Gastroesophageal sphincter (tissue), 4 donors: ENCODE data around the gene SRP14. TPM values are rescaled to one million over a fixed set of nuclear protein-coding genes. Genes with fewer than 3 reads are reported as not detected.

Experiments
- ATAC-seq: fragments of 150-250 bp; one replicate; pipeline ENCODE4 v1.9.1; 2016; ENCODE audit warnings: mild to moderate bottlenecking, moderate library complexity
- H3K27ac ChIP-seq, 4 donors: fragments of 200-600 bp; sonication (generic) in 3 of 4; 1 replicate in 3 of 4; 2 replicates in 1 of 4; pipeline ENCODE4 v1.5.1; 2016 to 2019
- H3K27me3 ChIP-seq: fragments of 200-600 bp; sonication (generic); one replicate; pipeline ENCODE4 v1.5.1; 2019
- H3K36me3 ChIP-seq, 2 donors: fragments of 200-600 bp; sonication (generic); one replicate each; pipeline ENCODE4 v1.5.1; 2019; ENCODE audit warnings: control low read depth in 1 of 2
- H3K4me1 ChIP-seq, 3 donors: fragments of 200-600 bp; sonication (generic); 1 replicate in 2 of 3; 2 replicates in 1 of 3; pipeline ENCODE4 v1.5.1; 2016 to 2019; ENCODE audit warnings: control low read depth in 2 of 3
- H3K4me3 ChIP-seq, 2 donors: fragments of 200-600 bp; sonication (generic); one replicate each; pipeline ENCODE4 v1.5.1; 2019; ENCODE audit warnings: mild to moderate bottlenecking in 1 of 2, moderate library complexity in 1 of 2
- H3K9me3 ChIP-seq, 3 donors: fragments of 200-600 bp; sonication (generic); one replicate each; pipeline ENCODE4 v1.5.1; 2017 to 2019; ENCODE audit warnings: control low read depth in 2 of 3
- EP300 ChIP-seq: sonication (generic); formaldehyde crosslinking; IDR thresholded peaks from one replicate; pipeline ENCODE4 v1.6.1; 2017; ENCODE audit warnings: antibody characterized with exemption, mild to moderate bottlenecking
- POLR2A ChIP-seq, 2 donors: fragments of 450-650 bp; IDR thresholded peaks; one replicate each; pipeline ENCODE4 v1.6.1; 2017; ENCODE audit warnings: antibody characterized with exemption in 2 of 2, mild to moderate bottlenecking in 2 of 2, moderate library complexity in 1 of 2
- POLR2AphosphoS5 ChIP-seq: sonication (generic); formaldehyde crosslinking; IDR thresholded peaks from one replicate; pipeline ENCODE4 v1.6.1; 2017; ENCODE audit warnings: antibody characterized with exemption
- whole genome bisulfite sequencing, 2 donors: methylation state at CpG; one replicate each; pipeline ENCODE4 v1.1.5; 2018; ENCODE audit warnings: low coverage in 1 of 2; 5-methylcytosine and 5-hydroxymethylcytosine counted together
- total RNA-seq, 4 donors: library from RNA; depleted of rRNA; stranded (reverse); fragments of >200 nt; gene quantifications; one replicate each; pipeline ENCODE4 v1.1.0, GENCODE V29; 2016
- TF ChIP-seq, protein P1 (sequence below), 4 experiments: fragments of 200-600 bp in 2 of 4; fragments of 450-650 bp in 2 of 4; sonication (generic) in 1 of 4; IDR thresholded peaks; one replicate each; pipeline ENCODE4 v1.5.1; 2017 to 2019; ENCODE audit warnings: antibody characterized with exemption in 4 of 4, mild to moderate bottlenecking in 2 of 4, moderate library complexity in 2 of 4

The SRP14 gene
- total RNA-seq, 4 donors from 2014 or later: 290 to 425 (median 324) TPM

DNA sequence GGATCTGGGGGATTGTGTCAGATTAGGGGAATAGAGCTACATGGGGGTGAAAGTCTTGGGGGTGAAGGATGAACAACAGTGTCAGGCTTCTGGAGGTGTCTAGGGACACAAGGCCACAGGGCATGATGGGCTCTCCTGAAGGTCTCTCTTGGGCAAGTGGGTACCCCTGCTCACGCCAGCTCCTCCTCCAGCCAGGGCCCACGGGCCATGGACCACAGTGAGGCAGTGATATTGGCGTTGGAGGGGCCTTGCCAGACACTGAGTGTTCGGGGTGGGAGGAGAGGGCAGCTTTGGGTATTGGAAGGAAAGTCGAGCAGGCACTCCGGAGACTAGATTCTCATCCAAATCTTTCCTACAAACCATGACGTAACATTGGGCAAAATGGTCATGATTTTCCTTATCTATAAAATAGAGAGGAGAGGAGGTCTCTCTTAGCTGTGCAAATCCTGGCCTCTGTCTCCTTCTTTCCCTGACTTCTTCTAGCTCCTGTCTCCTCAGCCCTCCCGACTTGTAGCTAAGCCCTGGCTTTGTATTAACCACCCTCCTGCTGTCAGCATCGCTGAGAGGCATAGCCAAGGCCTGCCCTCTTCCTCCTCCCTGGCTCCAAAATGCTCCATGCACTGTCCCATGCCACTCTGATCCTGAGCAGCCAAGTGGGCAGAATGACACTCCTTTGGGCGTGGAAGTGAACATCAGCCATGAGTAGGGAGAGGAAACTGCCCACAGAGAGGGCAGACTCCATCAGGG is 24.0 kb upstream of the SRP14 start:
- peaks cover 0 to 7% (median 0%) of the 10 kb centered on the region in 3 donors for H3K4me1 ChIP-seq
- TF ChIP-seq POLR2AphosphoS5 (no peak), EP300 (no peak), POLR2A (IDR thresholded peaks at IDR 0.05) (no peak)
- TF ChIP-seq, protein P1, sequence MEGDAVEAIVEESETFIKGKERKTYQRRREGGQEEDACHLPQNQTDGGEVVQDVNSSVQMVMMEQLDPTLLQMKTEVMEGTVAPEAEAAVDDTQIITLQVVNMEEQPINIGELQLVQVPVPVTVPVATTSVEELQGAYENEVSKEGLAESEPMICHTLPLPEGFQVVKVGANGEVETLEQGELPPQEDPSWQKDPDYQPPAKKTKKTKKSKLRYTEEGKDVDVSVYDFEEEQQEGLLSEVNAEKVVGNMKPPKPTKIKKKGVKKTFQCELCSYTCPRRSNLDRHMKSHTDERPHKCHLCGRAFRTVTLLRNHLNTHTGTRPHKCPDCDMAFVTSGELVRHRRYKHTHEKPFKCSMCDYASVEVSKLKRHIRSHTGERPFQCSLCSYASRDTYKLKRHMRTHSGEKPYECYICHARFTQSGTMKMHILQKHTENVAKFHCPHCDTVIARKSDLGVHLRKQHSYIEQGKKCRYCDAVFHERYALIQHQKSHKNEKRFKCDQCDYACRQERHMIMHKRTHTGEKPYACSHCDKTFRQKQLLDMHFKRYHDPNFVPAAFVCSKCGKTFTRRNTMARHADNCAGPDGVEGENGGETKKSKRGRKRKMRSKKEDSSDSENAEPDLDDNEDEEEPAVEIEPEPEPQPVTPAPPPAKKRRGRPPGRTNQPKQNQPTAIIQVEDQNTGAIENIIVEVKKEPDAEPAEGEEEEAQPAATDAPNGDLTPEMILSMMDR (IDR thresholded peaks at IDR 0.05): no peak
- ATAC-seq: no peak
- H3K27ac ChIP-seq: no peak overlapping the region
- no peak overlapping the region for H3K4me3 ChIP-seq
- H3K9me3 ChIP-seq: no peaks in the 10 kb centered on the region
- peaks cover 0 to 3% of the 10 kb centered on the region in 2 donors for H3K36me3 ChIP-seq
- WGBS, 2 donors: 92 to 96% methylated on average over 2 to 7 of the region's 10 CpGs
- no peaks in the 10 kb centered on the region for H3K27me3 ChIP-seq

DNA sequence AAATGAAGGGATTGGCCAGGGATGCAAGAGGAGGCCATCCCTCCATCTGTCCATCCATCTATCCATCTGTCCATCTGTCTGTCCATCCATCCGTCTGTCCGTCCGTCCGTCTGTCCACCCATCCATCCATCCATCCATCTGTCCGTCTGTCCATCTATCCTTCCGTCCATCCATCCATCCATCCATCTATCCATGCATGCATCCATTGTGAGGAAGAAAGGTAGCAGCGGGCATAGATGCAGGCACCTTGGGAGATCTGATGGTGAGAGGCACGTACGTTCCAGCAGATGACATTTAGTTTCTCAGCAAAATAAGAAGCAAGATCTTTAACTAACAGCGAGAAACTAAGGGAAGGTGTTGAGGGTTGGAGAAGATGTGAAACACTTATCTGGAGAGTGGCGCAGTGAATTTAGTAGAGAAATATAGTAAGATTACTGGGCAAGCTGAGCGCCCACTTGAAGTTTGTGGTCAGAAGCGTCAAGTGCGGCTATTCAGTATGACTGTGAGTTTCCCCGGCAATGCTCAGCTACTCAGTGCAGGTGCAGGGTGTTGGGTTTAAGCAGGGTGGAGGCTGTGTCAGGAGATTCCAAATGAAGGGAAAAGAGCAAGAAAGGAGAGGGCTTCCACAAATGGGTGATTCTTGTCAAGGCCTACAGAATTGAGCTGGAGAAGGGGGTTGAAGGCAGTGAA is 22.4 kb upstream of the SRP14 start:
- peaks cover 0 to 6% (median 0%) of the 10 kb centered on the region in 3 donors for H3K4me1 ChIP-seq
- H3K36me3 ChIP-seq: peaks cover 0 to 16% of the 10 kb centered on the region in 2 donors
- H3K9me3 ChIP-seq: no peaks in the 10 kb centered on the region
- no peak overlapping the region for H3K4me3 ChIP-seq
- no peak for ATAC-seq
- no peak for TF ChIP-seq EP300
- TF ChIP-seq, protein P1 (IDR thresholded peaks at IDR 0.05): no peak
- no peak for TF ChIP-seq POLR2AphosphoS5
- TF ChIP-seq POLR2A (IDR thresholded peaks at IDR 0.05): no peak
- no peaks in the 10 kb centered on the region for H3K27me3 ChIP-seq
- WGBS, 2 donors: 91 to 98% methylated on average over 5 to 14 of the region's 15 CpGs
- H3K27ac ChIP-seq: no peak overlapping the region

DNA sequence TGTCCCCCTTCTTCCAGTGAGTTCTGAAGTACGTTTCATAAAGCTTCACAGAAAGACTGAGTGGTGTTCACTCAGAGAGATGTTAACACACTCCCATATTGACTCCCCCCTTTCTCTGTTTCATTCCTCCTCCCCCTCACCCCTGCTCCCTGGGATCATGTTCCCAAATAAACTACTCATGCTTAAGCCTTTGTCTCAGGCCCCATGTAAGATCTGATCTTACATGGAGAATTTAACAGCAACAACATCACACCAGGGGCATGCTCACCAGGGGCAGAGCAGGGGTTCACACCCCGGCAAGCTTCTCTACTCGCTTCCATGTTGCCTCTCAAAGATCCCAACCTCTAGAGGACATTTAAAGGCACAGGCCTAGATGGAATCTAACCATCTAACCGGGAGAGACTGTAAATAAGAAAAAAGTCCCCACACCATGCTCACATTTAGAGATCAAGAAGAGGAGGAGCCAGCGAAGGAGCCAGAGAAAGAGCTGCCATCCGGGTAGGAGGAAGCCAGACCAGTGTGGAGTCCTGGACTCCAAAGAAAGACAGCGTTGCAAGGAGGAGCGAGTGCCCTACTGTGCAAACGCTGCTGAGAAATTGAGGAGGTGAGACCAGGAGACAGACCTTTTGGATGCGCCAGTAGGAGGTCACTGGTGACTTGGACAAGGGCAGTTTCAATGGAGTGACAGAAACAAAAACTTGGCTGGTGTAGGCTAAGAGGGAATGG is 21.4 kb upstream of the SRP14 start:
- ATAC-seq: no peak
- H3K27ac ChIP-seq: no peak overlapping the region
- TF ChIP-seq EP300: no peak
- TF ChIP-seq, protein P1 (IDR thresholded peaks at IDR 0.05): no peak
- TF ChIP-seq POLR2AphosphoS5: no peak
- no peak for TF ChIP-seq POLR2A (IDR thresholded peaks at IDR 0.05)
- no peak overlapping the region for H3K4me3 ChIP-seq
- peaks cover 0 to 17% of the 10 kb centered on the region in 2 donors for H3K36me3 ChIP-seq
- WGBS, 2 donors: 82 to 93% methylated on average over 5 to 9 of the region's 10 CpGs
- no peaks in the 10 kb centered on the region for H3K27me3 ChIP-seq
- peaks cover 0 to 9% (median 0%) of the 10 kb centered on the region in 3 donors for H3K4me1 ChIP-seq
- no peaks in the 10 kb centered on the region for H3K9me3 ChIP-seq

DNA sequence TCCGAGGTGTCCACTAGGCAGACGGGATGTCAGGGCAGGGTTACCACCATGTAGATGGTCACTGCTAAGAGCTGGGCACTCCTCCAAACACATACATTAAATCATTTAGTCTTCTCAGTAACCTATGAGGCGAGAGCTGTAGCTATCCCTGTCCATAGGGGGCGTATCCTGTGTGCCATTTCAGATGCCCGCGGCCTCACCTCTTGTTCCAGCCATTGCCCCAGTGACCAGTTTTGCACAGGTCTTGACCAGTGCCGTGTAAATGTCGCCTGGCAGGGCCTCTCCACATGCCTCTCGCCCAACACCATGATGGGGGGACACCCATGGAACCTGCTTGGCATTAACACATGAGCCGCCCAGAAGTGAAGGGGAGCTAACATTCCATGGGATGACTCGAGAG is 20.8 kb upstream of the SRP14 start:
- no peak for ATAC-seq
- Histone ChIP-seq H3K36me3 (peaks cover 0 to 17% of the 10 kb centered on the region in 2 donors), H3K4me3 (no peak overlapping the region), H3K9me3 (no peaks in the 10 kb centered on the region), H3K27me3 (no peaks in the 10 kb centered on the region), H3K4me1 (peaks cover 0 to 15% (median 0%) of the 10 kb centered on the region in 3 donors), H3K27ac (no peak overlapping the region)
- TF ChIP-seq POLR2AphosphoS5: no peak
- TF ChIP-seq, protein P1 (IDR thresholded peaks at IDR 0.05): no peak
- TF ChIP-seq EP300: no peak
- no peak for TF ChIP-seq POLR2A (IDR thresholded peaks at IDR 0.05)
- 78 to 96% methylated on average over 5 to 7 of the region's 11 CpGs for WGBS, 2 donors
